Measurements from ENCODE around the gene ACTR1A. TPM values are rescaled to one million over a fixed set of nuclear protein-coding genes. Genes with fewer than 3 reads are reported as not detected.

The ACTR1A gene
- total and polyA plus RNA-seq, 9 of the 15 experiments (the other 6 are each of a cell fraction or from before 2014, with no cell fraction given), result 36.3 to 77.2 (median 49.6) TPM

DNA sequence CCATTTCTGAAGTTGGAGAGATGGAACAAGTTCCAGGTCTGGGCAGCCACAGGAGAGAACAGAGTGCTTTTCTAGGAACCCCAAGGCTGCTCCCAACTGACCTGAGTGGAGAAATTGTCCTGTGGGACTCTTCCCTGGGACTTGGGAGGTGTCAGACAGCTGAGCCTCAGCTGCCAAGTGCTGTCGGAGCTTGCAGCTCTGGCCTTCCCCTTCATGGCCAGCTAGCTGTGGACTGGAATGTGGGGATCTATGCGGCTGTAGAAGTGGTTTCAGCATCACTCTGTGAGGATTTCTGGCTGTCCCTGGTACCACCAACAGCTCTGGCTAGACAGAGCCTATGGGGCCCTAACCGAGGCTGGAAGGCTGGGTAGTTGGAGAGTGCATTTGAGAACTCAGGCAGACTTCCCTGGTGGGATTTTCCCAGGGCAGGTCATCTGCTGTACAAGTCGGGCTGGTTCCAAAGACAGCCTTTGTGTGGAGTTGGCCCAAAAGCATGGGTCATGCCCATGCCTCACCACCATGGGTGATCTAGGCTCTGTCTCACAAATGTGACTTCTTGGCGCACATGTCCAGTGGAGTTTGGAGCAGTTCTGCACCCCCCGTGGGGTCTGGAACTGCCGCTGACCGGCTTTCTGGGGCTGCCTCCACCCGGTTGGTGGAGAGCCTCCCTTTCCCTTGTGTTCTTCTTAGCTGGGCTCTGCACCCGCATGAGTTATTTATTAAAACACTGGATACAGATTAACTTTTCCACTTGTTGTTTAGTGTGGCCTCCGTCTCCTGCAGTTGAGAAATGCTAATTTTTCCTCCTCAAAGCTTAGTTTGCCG lies 12.2 kb upstream of the ACTR1A start:
- H3K9ac ChIP-seq (ENCODE audit: insufficient read depth in 1 of 2, low read depth in 2 of 2, low read length in 2 of 2), result no peak overlapping the region
- DNase-seq (ENCODE audit: extremely low read depth in 1 of 4, low spot score in 3 of 4), result no peak
- no peaks in the 10 kb centered on the region for H3K79me2 ChIP-seq (ENCODE audit: control insufficient read depth, insufficient read depth, low read length)
- no peak overlapping the region for H3K27ac ChIP-seq (ENCODE audit: extremely low read depth, low read depth, low read length)
- 78% methylated on average over 6 of the region's 12 CpGs for WGBS (ENCODE audit: insufficient coverage, low coverage, missing lambda C conversion rate)
- peaks cover 3% of the 10 kb centered on the region for H3K9me1 ChIP-seq (ENCODE audit: control insufficient read depth, insufficient read depth, low read length)
- no peaks in the 10 kb centered on the region for H4K20me1 ChIP-seq (replicated peaks; ENCODE audit: control insufficient read depth, insufficient read depth, low read length)
- H3K4me3 ChIP-seq, result no peak overlapping the region
- CTCF ChIA-PET (ENCODE audit: low intra/inter-chr PET ratio), result no interaction called here
- intact Hi-C loops (cut with micrococcal nuclease), result no loop called here
- no peak overlapping the region for H2AFZ ChIP-seq (ENCODE audit: low read depth, low read length)
- no peak for FAIRE-seq
- H3K4me1 ChIP-seq (replicated peaks in 1 of 2; ENCODE audit: control insufficient read depth in 2 of 2, insufficient read depth in 2 of 2, low read length in 2 of 2), result no peaks in the 10 kb centered on the region
- in situ Hi-C loops (cut with MboI), result loop anchor here (25.0 kb wide), 1 partner anchor 677 kb away; the partner anchor contains the start of gene KCNIP2
- no peak overlapping the region for H3K4me2 ChIP-seq (ENCODE audit: insufficient read depth, low read length)
- no TSS peak for BruUV-seq (replicated peaks)
- no peak for ATAC-seq
- no peaks in the 10 kb centered on the region for H3K9me3 ChIP-seq (replicated peaks; ENCODE audit: control insufficient read depth, insufficient read depth, low read depth, low read length)
- no peaks in the 10 kb centered on the region for H3K27me3 ChIP-seq (ENCODE audit: control insufficient read depth in 2 of 2, insufficient read depth in 2 of 2, low read length in 2 of 2)
- H3K36me3 ChIP-seq (ENCODE audit: control insufficient read depth, insufficient read depth, low read length), result peaks cover 33% of the 10 kb centered on the region; the same call in 2 of the 3 replicates
- POLR2A ChIA-PET, result interaction anchor here (0.5 to 0.6 kb wide), 2 partner anchors 18 to 150 kb away, joined by 3 read pairs; no protein-coding TSS in a partner anchor
- TF ChIP-seq CREBBP (IDR thresholded peaks at IDR 0.05; ENCODE audit: low read depth, low read length) (no peak), BCOR (IDR thresholded peaks at IDR 0.05) (no peak), ZNF551 (CRISPR knock-in tag; IDR thresholded peaks at IDR 0.05) (no peak)
